Measurements from ENCODE around the gene ADGRV1.

The ADGRV1 gene

DNA sequence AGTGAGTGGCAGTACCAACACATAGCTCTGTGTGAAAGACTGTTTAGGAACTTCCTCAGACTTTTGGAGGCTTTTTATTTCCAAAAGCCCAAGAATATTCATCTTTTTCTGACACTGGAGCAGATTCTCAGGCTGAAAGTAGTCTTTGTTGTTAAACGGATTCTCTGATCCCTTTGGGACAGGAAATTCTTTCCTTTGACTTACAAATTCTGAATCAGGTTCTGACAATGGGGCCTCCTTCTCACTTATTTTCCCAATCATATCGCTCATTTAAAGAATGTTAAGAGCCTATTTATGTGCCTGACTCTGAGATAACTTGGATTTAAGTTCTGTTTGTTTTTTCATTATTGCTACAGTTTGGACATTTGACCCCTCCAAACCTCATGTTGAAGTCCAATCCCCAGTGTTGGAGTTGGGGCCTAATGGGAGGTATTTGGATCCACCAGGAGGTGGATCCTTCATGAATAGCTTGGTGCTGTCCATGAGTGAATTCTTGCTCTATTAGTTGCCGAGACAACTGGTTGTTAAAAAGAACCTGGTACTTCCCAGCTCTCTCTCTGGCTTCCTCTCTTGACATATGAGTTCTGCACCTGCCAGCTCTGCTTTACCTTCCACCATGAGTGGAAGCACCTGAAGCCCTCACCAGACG, 4.1 kb upstream of the ADGRV1 start:
- no peak for TF ChIP-seq TAF1 (IDR thresholded peaks at IDR 0.05; ENCODE audit: borderline replicate concordance, insufficient read depth, low read length)
- no peak for TF ChIP-seq POLR2AphosphoS5 (IDR thresholded peaks at IDR 0.05; ENCODE audit: low read depth, low read length)
- TF ChIP-seq FOXP2 (optimal IDR thresholded peaks at IDR 0.05; ENCODE audit: borderline replicate concordance, extremely low read depth, extremely low read length, insufficient read depth): no peak
- no peak for TF ChIP-seq SIN3A (IDR thresholded peaks at IDR 0.05; ENCODE audit: borderline replicate concordance, insufficient read depth, low read length)
- TF ChIP-seq, protein P1, sequence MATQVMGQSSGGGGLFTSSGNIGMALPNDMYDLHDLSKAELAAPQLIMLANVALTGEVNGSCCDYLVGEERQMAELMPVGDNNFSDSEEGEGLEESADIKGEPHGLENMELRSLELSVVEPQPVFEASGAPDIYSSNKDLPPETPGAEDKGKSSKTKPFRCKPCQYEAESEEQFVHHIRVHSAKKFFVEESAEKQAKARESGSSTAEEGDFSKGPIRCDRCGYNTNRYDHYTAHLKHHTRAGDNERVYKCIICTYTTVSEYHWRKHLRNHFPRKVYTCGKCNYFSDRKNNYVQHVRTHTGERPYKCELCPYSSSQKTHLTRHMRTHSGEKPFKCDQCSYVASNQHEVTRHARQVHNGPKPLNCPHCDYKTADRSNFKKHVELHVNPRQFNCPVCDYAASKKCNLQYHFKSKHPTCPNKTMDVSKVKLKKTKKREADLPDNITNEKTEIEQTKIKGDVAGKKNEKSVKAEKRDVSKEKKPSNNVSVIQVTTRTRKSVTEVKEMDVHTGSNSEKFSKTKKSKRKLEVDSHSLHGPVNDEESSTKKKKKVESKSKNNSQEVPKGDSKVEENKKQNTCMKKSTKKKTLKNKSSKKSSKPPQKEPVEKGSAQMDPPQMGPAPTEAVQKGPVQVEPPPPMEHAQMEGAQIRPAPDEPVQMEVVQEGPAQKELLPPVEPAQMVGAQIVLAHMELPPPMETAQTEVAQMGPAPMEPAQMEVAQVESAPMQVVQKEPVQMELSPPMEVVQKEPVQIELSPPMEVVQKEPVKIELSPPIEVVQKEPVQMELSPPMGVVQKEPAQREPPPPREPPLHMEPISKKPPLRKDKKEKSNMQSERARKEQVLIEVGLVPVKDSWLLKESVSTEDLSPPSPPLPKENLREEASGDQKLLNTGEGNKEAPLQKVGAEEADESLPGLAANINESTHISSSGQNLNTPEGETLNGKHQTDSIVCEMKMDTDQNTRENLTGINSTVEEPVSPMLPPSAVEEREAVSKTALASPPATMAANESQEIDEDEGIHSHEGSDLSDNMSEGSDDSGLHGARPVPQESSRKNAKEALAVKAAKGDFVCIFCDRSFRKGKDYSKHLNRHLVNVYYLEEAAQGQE (IDR thresholded peaks at IDR 0.05; ENCODE audit: insufficient read depth in 1 of 2, low read depth in 2 of 2, low read length in 2 of 2): no peak

DNA sequence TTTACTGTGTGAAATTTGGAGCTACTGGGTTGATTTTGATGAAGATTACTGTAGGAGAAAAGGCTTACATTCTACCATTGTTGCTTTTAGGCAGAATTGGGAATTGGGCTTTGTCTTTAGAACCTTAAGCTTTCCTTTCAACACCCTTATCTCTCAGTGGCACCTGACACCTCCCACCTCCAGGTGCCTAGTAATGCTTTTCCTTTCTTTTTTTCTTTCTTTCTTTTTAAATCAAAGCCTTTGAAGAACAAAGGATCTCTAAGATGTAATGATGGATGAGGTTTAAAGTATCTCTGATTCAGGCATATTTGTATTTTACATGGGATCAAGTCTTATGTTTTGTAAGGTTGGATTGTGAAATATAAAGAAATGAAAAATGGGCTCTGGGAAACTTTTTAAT, 2.9 kb upstream of the ADGRV1 start:
- no peak for TF ChIP-seq SIN3A (IDR thresholded peaks at IDR 0.05; ENCODE audit: borderline replicate concordance, insufficient read depth, low read length)
- TF ChIP-seq FOXP2 (optimal IDR thresholded peaks at IDR 0.05; ENCODE audit: borderline replicate concordance, extremely low read depth, extremely low read length, insufficient read depth): no peak
- TF ChIP-seq, protein P1 (IDR thresholded peaks at IDR 0.05; ENCODE audit: insufficient read depth in 1 of 2, low read depth in 2 of 2, low read length in 2 of 2): no peak
- no peak for TF ChIP-seq POLR2AphosphoS5 (IDR thresholded peaks at IDR 0.05; ENCODE audit: low read depth, low read length)
- no peak for TF ChIP-seq TAF1 (IDR thresholded peaks at IDR 0.05; ENCODE audit: borderline replicate concordance, insufficient read depth, low read length)

- no peak for TF ChIP-seq FOXP2 (optimal IDR thresholded peaks at IDR 0.05; ENCODE audit: borderline replicate concordance, extremely low read depth, extremely low read length, insufficient read depth)
- TF ChIP-seq POLR2AphosphoS5 (IDR thresholded peaks at IDR 0.05; ENCODE audit: low read depth, low read length): no peak
- no peak for TF ChIP-seq SIN3A (IDR thresholded peaks at IDR 0.05; ENCODE audit: borderline replicate concordance, insufficient read depth, low read length)
- TF ChIP-seq, protein P1 (IDR thresholded peaks at IDR 0.05; ENCODE audit: insufficient read depth in 1 of 2, low read depth in 2 of 2, low read length in 2 of 2): no peak
- no peak for TF ChIP-seq TAF1 (IDR thresholded peaks at IDR 0.05; ENCODE audit: borderline replicate concordance, insufficient read depth, low read length)
Measured at GRCh38 chr5:90557391-90557790, 1.2 kb upstream of the ADGRV1 start.

DNA sequence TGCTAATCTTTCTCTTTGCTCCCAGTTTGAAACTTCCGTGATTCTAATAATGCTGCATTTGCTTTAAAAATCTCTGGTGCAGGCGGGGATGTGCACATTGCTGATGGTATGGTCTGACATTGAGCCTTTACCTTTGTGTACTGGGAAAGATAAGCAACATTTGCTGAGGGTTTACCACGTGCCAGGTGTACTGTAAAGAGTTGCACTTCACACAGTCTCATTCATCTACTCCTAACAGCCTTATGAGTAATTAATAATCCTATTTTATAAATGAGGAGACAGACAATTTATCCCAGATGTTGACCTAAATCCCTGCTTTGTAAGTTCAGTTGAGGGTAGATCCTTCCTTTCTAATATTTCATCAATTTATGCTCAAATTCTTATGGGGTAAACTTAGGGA, 726 bp upstream of the ADGRV1 start:
- TF ChIP-seq POLR2AphosphoS5 (IDR thresholded peaks at IDR 0.05; ENCODE audit: low read depth, low read length) (no peak), TAF1 (IDR thresholded peaks at IDR 0.05; ENCODE audit: borderline replicate concordance, insufficient read depth, low read length) (no peak), FOXP2 (optimal IDR thresholded peaks at IDR 0.05; ENCODE audit: borderline replicate concordance, extremely low read depth, extremely low read length, insufficient read depth) (no peak), SIN3A (IDR thresholded peaks at IDR 0.05; ENCODE audit: borderline replicate concordance, insufficient read depth, low read length) (no peak)
- TF ChIP-seq, protein P1 (IDR thresholded peaks at IDR 0.05; ENCODE audit: insufficient read depth in 1 of 2, low read depth in 2 of 2, low read length in 2 of 2): no peak

Measured in PFSK-1 (cell line).